A673 (cell line): ENCODE data around the gene FAM174B. TPM values are rescaled to one million over a fixed set of nuclear protein-coding genes. Genes with fewer than 3 reads are reported as not detected.

Experiments
- BruUV-seq: library from RNA; stranded (reverse); fragments of 400-500 nt; replicated peaks from 2 replicates; lab custom pipeline; 2021; lab: Mats Ljungman, UMichigan
- CTCF ChIA-PET: fragments of 300-600 bp; sonication (Branson Sonifier 250); formaldehyde crosslinking; loops from one replicate; lab custom pipeline; 2022; ENCODE audit warnings: antibody characterized with exemption; lab: Charles Lee
- POLR2A ChIA-PET: fragments of 300-600 bp; sonication (Branson Sonifier 250); formaldehyde crosslinking; loops from one replicate; lab custom pipeline; 2022; ENCODE audit warnings: antibody characterized with exemption; ENCODE audit not compliant: low non-redundant PET; lab: Charles Lee
- DNase-seq: peaks from one replicate; pipeline ENCODE4 v3.0.0-alpha.2; 2015; ENCODE audit warnings: low spot score
- H3K27ac ChIP-seq: fragments of 200-600 bp; sonication (generic); 2 replicates; pipeline ENCODE4 v1.5.1; 2016; ENCODE audit warnings: mixed run types, low read depth, mild to moderate bottlenecking, mixed read lengths, antibody characterized with exemption, low read length; ENCODE audit not compliant: poor library complexity, severe bottlenecking
- H3K27me3 ChIP-seq: fragments of 200-600 bp; sonication (generic); replicated peaks from 2 replicates; pipeline ENCODE4 v1.6.1; 2017; ENCODE audit warnings: mixed run types, low read depth, mild to moderate bottlenecking, mixed read lengths, antibody characterized with exemption, low read length; ENCODE audit not compliant: insufficient read depth, poor library complexity
- H3K36me3 ChIP-seq: fragments of 200-600 bp; sonication (generic); 2 replicates; pipeline ENCODE4 v1.6.1; 2016; ENCODE audit warnings: mixed run types, mild to moderate bottlenecking, mixed read lengths, antibody characterized with exemption, low read length; ENCODE audit not compliant: insufficient read depth, poor library complexity, severe bottlenecking
- H3K4me1 ChIP-seq: fragments of 200-600 bp; sonication (generic); 2 replicates; pipeline ENCODE4 v1.6.1; 2017; ENCODE audit warnings: mixed run types, mild to moderate bottlenecking, mixed read lengths, antibody characterized with exemption, low read length; ENCODE audit not compliant: insufficient read depth, poor library complexity, severe bottlenecking
- H3K4me3 ChIP-seq: fragments of 200-600 bp; sonication (generic); 2 replicates; pipeline ENCODE4 v1.5.1; 2016; ENCODE audit warnings: low read depth, mixed run types, mild to moderate bottlenecking, mixed read lengths, low read length; ENCODE audit not compliant: poor library complexity, severe bottlenecking
- H3K9me3 ChIP-seq: fragments of 200-600 bp; sonication (generic); 2 replicates; pipeline ENCODE4 v1.6.1; 2016; ENCODE audit warnings: mixed run types, low read depth, mild to moderate bottlenecking, mixed read lengths, antibody characterized with exemption, low read length; ENCODE audit not compliant: poor library complexity, severe bottlenecking
- EZH2 ChIP-seq: fragments of 200-600 bp; sonication (generic); IDR thresholded peaks from 2 replicates; pipeline ENCODE4 v1.6.1; 2017; ENCODE audit warnings: borderline replicate concordance, low read depth, mild to moderate bottlenecking, mixed read lengths, antibody characterized with exemption, low read length; ENCODE audit not compliant: poor library complexity, severe bottlenecking
- intact Hi-C: fragments of 100-400 bp; cut with micrococcal nuclease; formaldehyde crosslinking; loops from one replicate; pipeline ENCODE4 v1.10.0; 2022; ENCODE audit not compliant: unreplicated experiment
- total RNA-seq: library from RNA; stranded (reverse); gene quantifications from 2 replicates; pipeline ENCODE4 v1.2.3, GENCODE V29; 2021
- TF ChIP-seq, protein P1 (sequence below): fragments of 300-800, 200-600 bp; sonication (generic); conservative IDR thresholded peaks from 2 replicates; pipeline ENCODE4 v1.5.1; 2017; ENCODE audit warnings: low read depth, mild to moderate bottlenecking, antibody characterized with exemption, low read length, moderate library complexity, mixed read lengths

FAM174B gene
- total RNA-seq, 1 experiment from 2014 or later: 3.7 TPM

DNA sequence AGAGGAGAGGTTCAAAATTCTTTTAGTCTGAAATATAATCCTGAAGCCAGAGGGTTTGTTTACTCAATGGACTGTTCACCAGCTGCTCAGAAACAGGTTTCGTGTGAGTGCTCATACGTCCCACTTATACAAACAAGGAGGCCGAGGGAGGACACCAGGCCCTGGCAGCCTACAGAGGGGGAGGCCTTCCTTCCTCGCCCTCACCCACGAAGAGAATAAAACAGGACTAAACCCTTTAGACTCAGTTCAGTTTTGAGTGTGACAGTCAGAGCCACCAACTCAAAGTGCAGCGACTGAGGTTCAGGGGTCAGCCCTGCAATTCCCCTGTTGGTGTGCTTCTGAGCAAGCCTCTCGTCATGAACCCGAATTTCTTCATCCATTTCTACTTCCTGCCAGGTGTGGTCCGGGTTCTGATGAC lies 17.3 kb downstream of the FAM174B start:
- ChIA-PET POLR2A (no interaction called here), CTCF (no interaction called here)
- H3K36me3 ChIP-seq: no peaks in the 10 kb centered on the region
- no peak for DNase-seq
- BruUV-seq: no TSS peak
- no peak overlapping the region for H3K4me3 ChIP-seq
- H3K4me1 ChIP-seq: no peaks in the 10 kb centered on the region
- intact Hi-C loops: no loop called here
- H3K9me3 ChIP-seq: no peaks in the 10 kb centered on the region
- H3K27me3 ChIP-seq: no peaks in the 10 kb centered on the region
- TF ChIP-seq, protein P1, sequence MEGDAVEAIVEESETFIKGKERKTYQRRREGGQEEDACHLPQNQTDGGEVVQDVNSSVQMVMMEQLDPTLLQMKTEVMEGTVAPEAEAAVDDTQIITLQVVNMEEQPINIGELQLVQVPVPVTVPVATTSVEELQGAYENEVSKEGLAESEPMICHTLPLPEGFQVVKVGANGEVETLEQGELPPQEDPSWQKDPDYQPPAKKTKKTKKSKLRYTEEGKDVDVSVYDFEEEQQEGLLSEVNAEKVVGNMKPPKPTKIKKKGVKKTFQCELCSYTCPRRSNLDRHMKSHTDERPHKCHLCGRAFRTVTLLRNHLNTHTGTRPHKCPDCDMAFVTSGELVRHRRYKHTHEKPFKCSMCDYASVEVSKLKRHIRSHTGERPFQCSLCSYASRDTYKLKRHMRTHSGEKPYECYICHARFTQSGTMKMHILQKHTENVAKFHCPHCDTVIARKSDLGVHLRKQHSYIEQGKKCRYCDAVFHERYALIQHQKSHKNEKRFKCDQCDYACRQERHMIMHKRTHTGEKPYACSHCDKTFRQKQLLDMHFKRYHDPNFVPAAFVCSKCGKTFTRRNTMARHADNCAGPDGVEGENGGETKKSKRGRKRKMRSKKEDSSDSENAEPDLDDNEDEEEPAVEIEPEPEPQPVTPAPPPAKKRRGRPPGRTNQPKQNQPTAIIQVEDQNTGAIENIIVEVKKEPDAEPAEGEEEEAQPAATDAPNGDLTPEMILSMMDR: no peak
- TF ChIP-seq EZH2: no peak
- no peak overlapping the region for H3K27ac ChIP-seq

DNA sequence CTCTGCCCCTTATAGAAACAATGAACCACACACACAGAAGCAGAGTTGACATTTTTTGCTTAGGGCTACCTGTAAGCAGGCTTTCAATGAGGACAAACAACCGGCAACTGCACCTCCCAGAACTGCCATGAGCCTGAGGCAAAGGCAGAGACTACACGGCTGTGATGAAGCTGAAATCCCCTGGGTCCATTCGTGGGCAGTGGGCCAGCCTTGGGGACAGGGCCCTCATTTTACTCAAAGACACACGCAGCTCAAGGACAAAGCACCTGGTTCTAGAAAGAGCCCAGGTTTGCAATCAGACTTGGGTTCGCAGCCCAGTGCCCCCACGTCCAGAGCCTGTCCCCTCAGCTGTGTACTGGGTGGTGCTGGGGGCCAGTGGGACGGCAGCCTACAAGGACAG lies 17.9 kb downstream of the FAM174B start:
- ChIA-PET CTCF (no interaction called here), POLR2A (interaction anchor here (0.6 kb wide), 1 partner anchor 55 kb away, joined by 8 read pairs; no protein-coding TSS in a partner anchor)
- no peak for DNase-seq
- Histone ChIP-seq H3K4me3 (no peak overlapping the region), H3K36me3 (no peaks in the 10 kb centered on the region), H3K27ac (no peak overlapping the region), H3K4me1 (no peaks in the 10 kb centered on the region), H3K27me3 (no peaks in the 10 kb centered on the region), H3K9me3 (no peaks in the 10 kb centered on the region)
- intact Hi-C loops: no loop called here
- TF ChIP-seq, protein P1: no peak
- no peak for TF ChIP-seq EZH2
- no TSS peak for BruUV-seq

DNA sequence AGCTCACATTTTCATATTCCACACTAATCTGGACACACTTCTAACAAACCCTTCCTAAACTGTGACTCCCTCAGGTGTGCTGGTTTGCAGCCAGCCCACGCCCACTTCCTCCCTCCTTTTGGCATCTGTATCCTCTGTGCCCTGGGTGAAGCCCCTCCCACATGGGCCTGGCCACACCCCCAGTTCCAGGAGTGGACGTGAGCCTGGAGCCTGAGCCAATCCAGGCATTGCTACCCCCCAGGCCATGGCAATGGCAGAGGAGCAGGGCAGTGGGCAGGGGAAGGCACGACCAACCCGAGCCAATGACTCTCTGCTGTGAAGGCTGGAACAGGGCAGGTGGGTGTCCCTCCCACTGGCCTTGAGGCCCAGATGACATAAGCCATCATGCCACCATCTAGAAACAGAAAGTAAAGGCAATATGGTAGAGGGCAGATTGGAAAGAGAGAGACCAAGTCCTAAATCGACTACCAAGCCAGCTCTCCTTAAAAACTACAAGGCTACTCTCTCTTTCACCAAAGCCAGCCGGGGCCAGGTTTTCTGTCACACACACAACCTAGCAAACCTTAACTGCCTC lies 18.6 kb downstream of the FAM174B start:
- Histone ChIP-seq H3K4me1 (no peaks in the 10 kb centered on the region), H3K4me3 (no peak overlapping the region), H3K27ac (no peak overlapping the region), H3K36me3 (no peaks in the 10 kb centered on the region), H3K9me3 (no peaks in the 10 kb centered on the region), H3K27me3 (no peaks in the 10 kb centered on the region)
- TF ChIP-seq, protein P1: no peak
- TF ChIP-seq EZH2: no peak
- POLR2A ChIA-PET: interaction anchor here (0.6 kb wide), 1 partner anchor 55 kb away, joined by 8 read pairs; no protein-coding TSS in a partner anchor
- CTCF ChIA-PET: no interaction called here
- DNase-seq: no peak
- intact Hi-C loops: no loop called here
- no TSS peak for BruUV-seq
